Measurements from ENCODE around the gene DERA.

GRCh38 chr12:16063726-16064125 lies 152.6 kb downstream of the DERA start:
- TF ChIP-seq CTCF (IDR thresholded peaks at IDR 0.05) = no peak
- TF ChIP-seq POLR2A (IDR thresholded peaks at IDR 0.05) = no peak
